GM19023 (cell line): ENCODE data around the gene MARCHF3.
"Not testable (repeated sequence)": the region's sequence is repeated elsewhere in the genome, so short reads cannot be mapped to it uniquely, and the experiment has no call there.

ENCODE experiments used
- ATAC-seq: cut with Tn5 transposase; IDR thresholded peaks from one replicate; pipeline ENCODE4 v1.9.1; 2021; ENCODE audit warnings: mild to moderate bottlenecking, moderate library complexity; ENCODE audit not compliant: unreplicated experiment

Gene MARCHF3

DNA sequence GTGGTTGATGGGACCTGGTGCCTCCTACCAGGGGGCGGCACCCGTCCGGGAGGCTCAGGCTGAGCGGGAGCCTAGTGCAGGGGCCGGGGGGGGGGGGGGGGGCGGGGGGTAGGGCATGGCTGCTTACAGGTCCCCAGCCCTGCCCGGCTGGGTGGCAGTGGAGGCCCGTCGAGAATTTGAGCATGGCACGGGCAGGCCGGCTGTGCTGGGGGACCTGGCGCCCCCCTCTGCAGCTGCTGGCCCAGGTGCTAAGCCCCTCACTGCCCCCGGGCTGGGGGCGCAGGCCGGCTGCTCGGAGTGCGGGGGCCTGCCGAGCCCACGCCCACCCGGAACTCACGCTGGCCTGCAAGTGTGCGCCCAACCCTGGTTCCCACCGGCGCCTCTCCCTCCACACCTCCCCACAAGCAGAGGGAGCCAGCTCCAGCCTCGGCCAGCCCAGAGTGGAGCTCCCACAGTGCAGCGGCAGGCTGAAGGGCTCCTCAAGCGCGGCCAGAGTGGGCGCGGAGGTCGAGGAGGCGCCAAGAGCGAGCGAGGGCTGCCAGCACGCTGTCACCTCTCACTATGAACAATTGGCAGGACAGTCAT lies 175.7 kb downstream of the MARCHF3 start:
- no peak for ATAC-seq

DNA sequence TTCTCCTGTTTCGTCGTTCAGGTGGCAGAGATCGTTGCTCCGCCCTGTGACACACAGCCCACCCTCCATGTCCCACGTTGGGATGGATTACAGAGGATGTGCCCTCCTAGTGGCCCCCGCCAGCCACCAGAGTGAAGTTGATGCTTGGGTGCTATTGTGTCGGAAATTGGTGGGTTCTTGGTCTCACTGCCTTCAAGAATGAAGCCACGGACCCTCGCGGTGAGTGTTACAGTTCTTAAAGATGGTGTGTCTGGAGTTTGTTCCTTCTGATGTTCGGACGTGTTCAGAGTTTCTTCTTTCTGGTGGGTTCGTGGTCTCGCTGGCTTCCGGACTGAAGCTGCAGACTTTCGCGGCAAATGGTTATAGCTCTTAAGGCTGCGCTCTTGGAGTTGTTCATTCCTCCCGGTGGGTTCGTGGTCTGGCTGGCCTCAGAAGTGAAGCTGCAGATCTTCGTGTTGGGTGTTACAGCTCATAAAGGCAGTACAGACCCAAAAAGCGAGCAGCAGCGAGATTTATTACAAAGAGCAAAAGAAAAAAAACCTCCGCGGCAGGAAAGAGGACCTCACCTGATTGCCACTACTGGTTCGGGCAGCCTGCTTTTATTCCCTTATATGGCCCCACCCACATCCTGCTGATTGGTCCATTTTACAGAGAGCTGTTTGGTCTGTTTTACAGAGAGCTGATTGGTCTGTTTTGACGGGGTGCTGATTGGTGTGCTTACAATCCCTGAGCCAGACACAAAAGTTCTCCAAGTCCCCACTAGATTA lies 176.6 kb downstream of the MARCHF3 start:
- ATAC-seq = not testable (repeated sequence)

DNA sequence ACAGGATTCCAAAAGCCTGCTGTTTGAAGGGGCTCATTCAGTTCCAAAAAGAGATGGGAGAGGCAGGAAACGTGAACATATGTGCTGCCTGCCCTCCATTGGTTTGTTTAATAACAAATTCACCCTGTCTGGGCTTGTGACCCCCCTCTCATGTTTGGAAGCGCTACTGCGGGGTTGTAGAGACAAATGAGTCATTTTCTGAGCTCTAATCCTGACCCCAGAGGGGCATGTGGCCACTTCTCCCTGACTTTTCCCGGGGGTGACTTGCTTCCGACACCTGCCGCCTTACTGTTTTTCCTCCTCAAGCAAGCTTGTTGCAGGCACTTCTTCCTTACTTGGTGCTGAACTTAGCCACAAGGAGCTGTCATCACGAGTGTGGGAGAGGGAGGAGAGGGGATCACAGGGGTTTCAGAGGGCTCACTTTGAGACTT lies 177.5 kb downstream of the MARCHF3 start:
- ATAC-seq = no peak

DNA sequence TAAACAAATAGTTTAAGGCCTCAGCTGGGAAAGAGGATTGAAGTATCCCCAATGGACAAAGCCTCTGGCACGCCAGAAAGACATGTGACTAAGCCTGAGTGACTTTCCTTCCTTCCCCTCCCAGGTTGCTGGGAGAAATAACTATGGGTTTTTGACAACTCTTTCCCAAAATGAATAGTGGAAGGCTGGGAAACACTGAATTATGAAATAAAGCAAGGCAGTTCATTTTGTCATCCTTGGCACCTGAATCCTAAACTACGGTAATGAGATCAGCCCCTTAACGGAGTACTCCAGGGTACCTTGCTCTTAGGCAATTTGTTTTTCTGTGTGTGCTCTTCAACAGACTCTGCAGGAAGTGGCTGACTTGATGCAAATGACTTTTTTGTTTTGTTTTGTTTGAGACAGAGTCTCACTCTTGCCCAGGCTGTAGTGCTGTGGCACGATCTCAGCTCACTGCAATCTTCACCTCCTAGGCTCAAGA lies 178.2 kb downstream of the MARCHF3 start:
- ATAC-seq = peak; percentile 82

DNA sequence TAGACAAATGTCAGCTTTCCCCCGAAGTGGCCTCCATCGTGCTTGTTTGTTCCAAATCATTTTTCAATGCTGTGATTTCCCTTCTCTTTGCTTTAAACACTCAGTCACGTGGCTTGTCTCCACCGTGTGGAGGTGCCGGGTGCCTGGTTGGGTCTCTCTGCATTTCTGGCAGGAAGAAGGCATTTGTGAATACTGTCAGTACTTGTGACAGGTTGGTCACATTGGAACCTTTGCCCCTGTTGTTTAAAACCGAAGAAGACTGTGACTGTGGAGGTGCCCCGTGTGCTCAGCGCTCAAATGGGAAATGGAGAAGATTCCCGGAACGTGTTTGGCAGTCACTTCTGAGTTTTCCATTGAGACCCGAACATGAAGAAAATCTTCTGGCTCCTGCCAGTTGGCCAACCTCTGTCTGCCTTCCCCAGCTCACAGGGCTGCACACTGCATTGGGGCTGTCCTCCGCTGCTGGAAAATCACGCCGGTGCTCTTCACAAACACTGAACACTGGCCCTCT lies 178.8 kb downstream of the MARCHF3 start:
- no peak for ATAC-seq

DNA sequence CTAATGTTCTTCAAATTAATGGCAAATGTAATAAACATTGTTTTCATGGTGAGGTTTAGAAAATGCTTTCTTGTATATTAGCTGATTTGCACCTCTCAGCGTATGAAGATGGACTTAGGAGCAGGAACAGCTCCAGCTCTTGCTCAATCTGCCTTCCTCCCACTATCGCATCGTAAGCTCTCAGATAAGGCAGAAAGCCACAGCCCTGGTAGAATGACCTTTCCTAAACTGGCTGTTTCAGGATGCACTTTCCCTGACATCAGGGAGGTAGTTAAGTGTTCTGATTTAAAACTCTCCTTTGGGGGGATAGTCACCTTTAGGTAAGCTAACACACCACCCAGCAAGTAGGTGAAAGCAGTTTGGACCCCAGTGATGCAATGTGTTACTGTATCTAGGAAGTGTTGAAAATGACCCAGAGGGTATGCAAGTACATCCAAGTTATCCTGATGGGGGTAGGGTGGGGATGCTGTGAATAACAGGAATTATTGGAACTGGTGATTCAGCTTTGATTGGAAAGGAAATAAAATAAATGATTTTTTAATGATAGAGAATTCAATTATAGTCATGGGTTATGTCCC lies 181.2 kb downstream of the MARCHF3 start:
- ATAC-seq = no peak

DNA sequence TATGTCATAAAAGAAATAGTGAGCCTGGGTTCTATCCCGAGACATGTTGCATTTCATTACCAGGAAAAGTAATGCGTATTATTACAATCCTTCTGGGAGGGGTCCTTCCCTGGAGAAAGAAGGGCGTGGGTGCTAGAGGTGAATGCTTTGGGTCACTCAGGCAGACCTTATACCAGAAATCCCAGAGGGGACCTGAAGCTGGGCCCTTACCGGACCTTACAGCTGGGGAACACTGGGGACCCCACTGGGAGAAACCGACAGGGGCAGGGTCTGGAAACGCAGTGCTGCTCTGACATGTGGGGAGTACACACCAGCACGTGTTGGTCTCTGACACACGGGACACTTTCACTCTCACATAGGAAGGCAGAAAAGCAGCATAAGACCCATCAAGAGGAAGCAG lies 182.1 kb downstream of the MARCHF3 start:
- no peak for ATAC-seq

DNA sequence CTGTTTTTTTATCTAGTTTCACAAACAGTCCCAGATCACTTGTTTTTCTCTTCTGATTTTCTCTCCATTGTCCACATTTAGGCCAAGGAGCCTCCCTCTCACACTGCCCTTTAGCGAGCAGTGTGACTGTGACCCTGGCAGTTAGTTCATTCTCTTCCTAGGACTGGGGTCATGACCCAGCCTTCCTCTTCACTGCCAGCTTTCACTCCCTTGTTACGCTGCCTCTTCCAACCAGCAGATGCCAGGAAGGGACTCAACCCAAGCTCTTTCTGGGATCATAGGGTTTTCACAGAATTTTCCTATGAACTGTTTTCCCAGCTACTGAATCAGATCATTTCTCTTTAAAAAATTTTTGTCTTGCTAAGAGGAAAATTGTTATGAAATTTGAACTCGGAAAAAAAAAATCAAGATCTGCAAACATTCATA lies 182.5 kb downstream of the MARCHF3 start:
- no peak for ATAC-seq

DNA sequence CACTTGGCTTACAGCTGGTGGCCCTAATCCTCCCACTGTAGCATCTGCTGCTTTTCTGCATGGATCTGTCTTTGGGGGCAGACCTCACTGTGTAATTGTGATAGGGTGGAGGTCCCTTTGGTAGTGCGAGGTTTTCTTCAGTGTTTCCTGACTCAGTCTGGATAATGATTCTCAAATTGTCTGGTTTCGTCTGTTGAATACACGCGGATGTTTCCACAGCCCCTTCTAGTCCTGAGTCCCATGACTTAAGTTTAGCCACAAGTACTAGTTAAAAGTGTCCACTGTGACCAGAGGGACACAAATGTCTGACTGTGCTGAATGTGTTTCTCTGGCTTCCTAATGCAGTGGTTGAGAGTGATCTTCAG lies 182.9 kb downstream of the MARCHF3 start:
- ATAC-seq = no peak

DNA sequence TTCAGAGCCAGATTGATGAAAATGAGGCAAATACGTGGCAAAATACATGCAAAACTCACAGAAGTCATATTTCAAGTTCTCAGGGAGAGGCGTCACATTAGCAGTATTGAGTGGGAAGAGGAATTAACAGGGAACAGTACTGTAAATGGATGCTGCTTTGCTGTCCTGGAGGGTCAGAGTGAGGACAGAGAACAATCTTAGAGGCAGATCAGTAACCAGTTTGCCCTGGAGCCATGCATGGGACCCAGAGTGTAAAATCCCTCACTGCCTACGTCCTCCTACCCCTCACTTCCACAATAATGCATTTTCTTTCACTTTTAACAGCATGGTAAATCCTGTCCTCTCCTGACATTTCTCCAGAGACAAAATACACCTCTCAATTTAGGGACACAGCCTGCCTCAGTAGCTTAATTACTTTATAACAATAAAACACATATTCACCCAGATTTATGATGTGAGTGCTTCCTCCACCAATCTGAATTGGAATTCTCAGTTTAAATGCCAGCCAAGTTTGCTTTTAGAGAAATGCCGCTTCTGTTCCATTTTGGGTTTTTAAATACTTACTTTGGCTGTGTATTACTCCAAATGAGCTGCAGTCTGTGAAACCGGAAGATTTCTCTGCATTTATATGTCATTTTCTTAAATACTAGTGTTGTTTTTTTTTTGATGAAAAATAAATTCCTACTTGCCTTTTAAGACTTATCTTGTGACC lies 183.5 kb downstream of the MARCHF3 start:
- no peak for ATAC-seq

DNA sequence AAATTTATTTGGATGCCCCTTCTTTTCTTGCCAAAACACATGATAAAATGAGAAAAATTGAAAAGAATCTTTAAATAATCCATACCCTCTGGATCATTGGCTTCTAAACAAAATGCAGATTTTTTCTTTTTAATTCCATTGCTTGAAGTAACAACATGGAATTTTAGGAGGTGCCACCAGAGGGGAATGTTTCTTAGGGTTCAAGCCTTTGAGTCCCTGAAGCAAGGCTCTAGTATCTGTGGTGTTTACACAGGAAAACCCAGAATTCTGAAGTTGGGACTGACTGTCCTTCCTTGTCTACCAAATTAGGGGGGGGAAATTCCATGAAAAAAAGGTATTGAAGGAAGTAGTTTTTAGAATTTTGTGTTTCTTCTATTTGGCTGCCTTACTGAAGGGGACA lies 184.0 kb downstream of the MARCHF3 start:
- ATAC-seq = no peak

DNA sequence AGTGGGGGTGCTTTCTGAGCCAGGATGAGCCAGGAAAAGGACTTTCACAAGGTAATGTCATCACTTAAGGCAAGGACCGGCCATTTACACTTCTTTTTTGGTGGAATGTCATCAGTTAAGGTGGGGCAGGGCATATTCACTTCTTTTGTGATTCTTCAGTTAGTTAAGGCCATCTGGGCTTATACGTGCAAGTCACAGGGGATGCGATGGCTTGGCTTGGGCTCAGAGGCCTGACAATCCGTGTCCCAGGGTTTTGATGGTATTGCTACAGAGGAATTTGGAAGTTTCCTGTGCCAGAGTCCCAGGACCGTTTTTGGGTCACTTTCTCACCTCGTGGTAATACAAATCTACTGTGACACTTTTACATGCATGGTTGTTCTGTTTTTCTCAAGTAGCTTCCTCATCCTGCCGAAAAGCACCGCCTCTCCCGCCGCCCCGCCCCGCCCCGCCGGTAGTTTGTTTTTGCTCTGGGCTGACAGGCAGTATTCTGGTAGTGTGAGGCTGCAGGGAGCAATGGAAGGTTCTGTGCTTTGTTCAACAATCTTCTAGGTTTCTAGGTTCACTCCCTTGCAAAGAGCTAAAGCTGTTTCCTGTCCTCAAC lies 184.8 kb downstream of the MARCHF3 start:
- peak; percentile 92 for ATAC-seq

DNA sequence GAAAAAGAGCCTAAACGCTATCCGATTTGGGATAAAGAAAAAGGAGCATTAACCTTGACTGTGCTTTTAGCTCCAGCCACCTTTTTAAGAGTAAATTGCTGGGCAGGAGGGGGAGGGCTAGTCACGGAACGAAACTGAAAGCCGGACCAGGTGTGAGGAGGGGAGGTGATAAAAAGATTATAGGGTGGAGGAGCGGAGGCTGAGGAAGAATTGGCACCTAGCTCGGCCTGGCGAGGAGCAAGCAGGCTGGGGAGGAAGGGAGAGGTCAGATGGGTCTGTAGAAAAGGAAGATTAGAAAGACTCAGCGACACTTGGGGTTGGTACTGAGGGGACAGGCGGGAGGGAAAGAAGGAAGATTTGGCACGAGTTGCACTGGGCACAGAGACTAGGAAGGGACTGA lies 187.0 kb downstream of the MARCHF3 start:
- not testable (repeated sequence) for ATAC-seq

DNA sequence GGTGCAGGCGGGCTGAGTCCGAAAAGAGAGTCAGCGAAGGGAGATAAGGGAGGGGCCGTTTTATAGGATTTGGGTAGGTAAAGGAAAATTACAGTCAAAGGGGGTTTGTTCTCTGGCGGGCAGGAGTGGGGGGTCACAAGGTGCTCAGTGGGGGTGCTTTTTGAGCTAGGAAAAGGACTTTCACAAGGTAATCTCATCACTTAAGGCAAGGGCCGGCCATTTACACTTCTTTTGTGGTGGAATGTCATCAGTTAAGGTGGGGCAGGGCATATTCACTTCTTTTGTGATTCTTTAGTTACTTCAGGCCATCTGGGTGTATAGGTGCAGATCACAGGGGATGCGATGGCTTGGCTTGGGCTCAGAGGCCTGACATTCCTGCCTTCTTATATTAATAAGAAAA lies 191.0 kb downstream of the MARCHF3 start:
- not testable (repeated sequence) for ATAC-seq

DNA sequence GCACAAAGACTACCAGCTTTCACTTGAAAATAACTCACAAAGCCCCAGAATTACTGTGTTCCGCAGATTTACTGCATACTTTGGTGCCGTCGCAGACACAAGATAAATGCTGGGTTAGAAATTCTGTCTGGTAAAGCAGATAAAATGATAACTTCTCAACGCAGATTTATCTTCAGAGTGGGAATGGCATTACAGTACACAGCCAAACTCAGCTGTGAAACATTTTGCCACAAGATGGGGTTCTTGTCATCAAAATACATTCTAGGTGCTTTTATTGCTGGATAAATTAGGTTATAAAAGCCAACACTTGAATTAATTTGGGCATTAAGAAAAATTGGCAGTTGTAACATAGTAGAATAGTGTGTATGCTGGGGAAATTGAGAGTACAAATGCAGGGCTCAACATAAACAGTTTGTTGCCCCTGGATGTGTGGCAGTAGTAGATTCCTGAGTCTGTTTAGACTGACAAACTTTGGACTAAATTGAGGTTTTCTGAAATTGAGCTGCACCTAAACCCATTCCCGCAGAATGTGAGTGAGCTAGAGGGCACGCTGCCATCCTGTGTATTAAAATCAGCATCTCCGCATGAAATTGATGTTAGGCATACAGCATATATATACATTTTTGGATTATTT lies 192.3 kb downstream of the MARCHF3 start:
- ATAC-seq = no peak

DNA sequence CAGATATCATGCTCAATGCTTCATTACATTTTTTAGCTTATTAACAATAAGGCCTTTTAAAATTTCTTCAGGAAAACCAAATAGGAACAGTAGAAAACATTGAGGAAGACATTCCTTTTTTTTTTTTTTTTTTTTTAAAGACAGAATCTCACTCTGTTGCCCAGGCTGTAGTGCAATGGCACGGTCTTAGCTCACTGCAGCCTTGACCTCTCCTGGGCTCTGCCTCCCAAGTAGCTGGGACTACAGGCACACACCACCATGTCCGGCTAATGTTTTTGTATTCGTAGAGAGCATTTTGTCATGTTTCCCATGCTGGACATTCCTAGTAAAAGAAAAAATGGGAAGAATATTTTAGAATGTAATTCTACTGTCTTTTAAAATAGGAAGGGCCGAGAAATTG lies 193.1 kb downstream of the MARCHF3 start:
- ATAC-seq = no peak

DNA sequence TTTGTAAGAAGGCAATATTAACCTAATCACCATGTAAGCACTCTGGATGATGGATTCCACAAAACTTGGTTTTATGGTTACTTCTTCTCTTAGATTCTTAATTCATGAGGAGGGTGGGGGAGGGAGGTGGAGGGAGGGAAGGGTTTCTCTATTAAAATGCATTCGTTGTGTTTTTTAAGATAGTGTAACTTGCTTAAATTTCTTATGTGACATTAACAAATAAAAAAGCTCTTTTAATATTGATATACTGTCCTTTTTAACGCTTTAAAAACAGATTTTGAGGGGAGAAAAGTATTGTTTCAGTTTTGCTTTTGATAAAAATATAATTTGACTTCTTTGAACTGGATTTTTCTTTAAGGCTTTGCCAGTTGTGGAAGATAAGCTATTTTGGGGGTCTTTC lies 193.6 kb downstream of the MARCHF3 start:
- no peak for ATAC-seq

DNA sequence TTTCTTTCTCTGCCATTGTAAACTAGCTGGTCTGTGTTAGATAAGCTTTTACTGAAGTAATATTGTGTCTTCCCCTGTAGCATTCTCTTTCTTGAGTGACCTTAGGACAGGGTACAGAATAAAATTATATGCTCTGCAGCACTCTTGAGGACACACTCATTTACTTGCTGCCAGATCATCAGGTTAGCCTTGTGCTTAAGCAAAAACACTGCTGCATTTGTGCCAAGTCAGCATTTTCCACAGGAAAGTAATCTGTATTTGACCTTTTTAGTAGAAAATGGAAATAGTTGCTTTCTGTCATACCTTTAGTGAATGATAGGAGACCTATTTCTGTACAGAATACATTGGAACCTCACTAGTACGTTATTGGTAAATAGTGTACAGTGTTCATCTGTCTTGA lies 199.2 kb downstream of the MARCHF3 start:
- no peak for ATAC-seq

DNA sequence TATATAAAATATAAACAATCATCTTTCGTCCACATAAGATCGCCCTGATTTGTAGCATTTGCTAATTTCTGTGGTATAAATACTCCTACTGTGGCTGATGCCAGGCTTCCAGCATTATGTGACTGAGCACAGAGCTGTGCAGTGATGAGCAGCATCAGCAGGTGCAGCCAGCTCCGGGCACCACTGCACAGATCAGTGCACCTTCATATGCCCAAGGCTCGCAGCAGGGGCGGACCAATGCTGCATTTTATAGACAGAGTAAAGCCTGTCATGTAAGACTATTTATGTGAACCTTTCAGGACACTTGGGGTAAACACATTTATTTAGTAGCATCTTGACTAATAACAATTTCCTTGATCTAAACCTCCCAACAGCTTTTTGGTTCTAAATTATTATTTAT lies 200.3 kb downstream of the MARCHF3 start:
- ATAC-seq = no peak

DNA sequence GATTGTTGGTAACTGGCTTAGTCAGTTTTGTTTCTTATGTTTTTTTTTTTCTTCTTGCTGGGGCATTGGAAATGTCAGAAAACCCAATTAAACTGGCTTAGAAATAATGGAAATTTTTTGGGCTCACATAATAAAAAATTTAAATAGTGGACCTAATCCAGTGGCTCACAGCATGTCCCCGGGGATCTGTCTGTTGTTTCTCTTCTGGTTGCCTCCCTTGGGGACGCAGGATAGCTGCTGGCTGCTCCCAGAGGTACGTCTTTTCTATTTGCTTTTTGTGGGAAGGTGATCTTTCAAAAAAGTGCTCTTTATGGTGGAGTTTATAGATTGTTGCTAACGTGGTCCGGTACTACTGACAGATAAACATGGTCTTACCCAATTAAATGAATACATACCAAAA lies 201.3 kb downstream of the MARCHF3 start:
- no peak for ATAC-seq
